A549 (cell line): ENCODE results near the gene PDHX. TPM values are rescaled to one million over a fixed set of nuclear protein-coding genes. Genes with fewer than 3 reads are reported as not detected.

Experiments used
- ATAC-seq, 2 experiments: fragments of 200-7000 bp in 1 of 2; fragments of >200 bp in 1 of 2; cut with Nextera tagmentation in 1 of 2; cut with Tn5 transposase in 1 of 2; 3 replicates each; pipeline versions ENCODE4 v1.8.0 to v1.9.1; 2018 to 2020; ENCODE audit warnings: mild to moderate bottlenecking in 1 of 2, moderate library complexity in 1 of 2
- CTCF ChIA-PET: fragments of 300-600 bp; sonication (Branson Sonifier 250); formaldehyde crosslinking; extraction: SDS; loops from one replicate; lab custom pipeline; 2021; ENCODE audit warnings: antibody characterized with exemption, inconsistent platforms; lab: Yijun Ruan, JAX
- POLR2A ChIA-PET: fragments of 350-600 bp; formaldehyde crosslinking; extraction: SDS; loops from one replicate; lab custom pipeline; 2021; ENCODE audit warnings: antibody characterized with exemption, inconsistent platforms; lab: Yijun Ruan, JAX
- DNase-seq, 2 experiments: peaks; one replicate each; pipeline versions ENCODE4 v3.0.0 to v3.0.0-alpha.2; 2011 to 2016; ENCODE audit warnings: low read depth in 1 of 2, low spot score in 1 of 2
- FAIRE-seq: peaks from 2 replicates; lab custom pipeline; 2011; peaks lifted over from hg19 to GRCh38; lab: Jason Lieb, UNC
- H3K27ac ChIP-seq, 2 experiments: fragments of >200 bp; sonication (Bioruptor Twin); formaldehyde crosslinking; 3 replicates each; pipeline ENCODE4 v1.5.1; 2016 to 2017
- H3K4me1 ChIP-seq: fragments of >200 bp; sonication (Bioruptor Twin); formaldehyde crosslinking; 3 replicates; pipeline ENCODE4 v1.6.1; 2016
- H3K4me2 ChIP-seq: fragments of >200 bp; sonication (Bioruptor Twin); formaldehyde crosslinking; 3 replicates; pipeline ENCODE4 v1.6.1; 2016
- H3K4me3 ChIP-seq: fragments of >200 bp; sonication (Bioruptor Twin); formaldehyde crosslinking; 3 replicates; pipeline ENCODE4 v1.5.1; 2016
- H3K9me3 ChIP-seq: fragments of >200 bp; sonication (Bioruptor Twin); formaldehyde crosslinking; 3 replicates; pipeline ENCODE4 v1.6.1; 2016
- BCL3 ChIP-seq: fragments of >200 bp; sonication (Bioruptor Twin); formaldehyde crosslinking; IDR thresholded peaks from 3 replicates; pipeline ENCODE4 v1.6.1; 2016
- BHLHE40 ChIP-seq: IDR thresholded peaks from 2 replicates; pipeline ENCODE4 v1.6.1; 2012; ENCODE audit warnings: low read depth, low read length, inconsistent platforms
- CEBPB ChIP-seq, 2 experiments: fragments of >200 bp in 1 of 2; sonication (Bioruptor Twin) in 1 of 2; formaldehyde crosslinking in 1 of 2; IDR thresholded peaks; 2 replicates each; pipeline ENCODE4 v1.6.1; 2012 to 2016
- CHD2 ChIP-seq: fragments of 150-350 bp; IDR thresholded peaks from 2 replicates; pipeline ENCODE4 v1.6.1; 2014; ENCODE audit warnings: low read length; ENCODE audit not compliant: partially characterized antibody
- EHMT2 ChIP-seq: fragments of 200-600 bp; sonication (generic); IDR thresholded peaks from 2 replicates; pipeline ENCODE4 v1.6.1; 2016; ENCODE audit warnings: antibody characterized with exemption, low read depth, mild to moderate bottlenecking, moderate library complexity
- ESRRA ChIP-seq: fragments of 150-350 bp; IDR thresholded peaks from 2 replicates; pipeline ENCODE4 v1.6.1; 2014; ENCODE audit warnings: mild to moderate bottlenecking, low read length, borderline replicate concordance
- FOSB ChIP-seq: fragments of 250-450 bp; sonication (Bioruptor Pico); IDR thresholded peaks from 2 replicates; pipeline ENCODE4 v1.5.0; 2020; ENCODE audit warnings: mild to moderate bottlenecking, moderate library complexity
- FOSL2 ChIP-seq, 2 experiments: fragments of 450-650 bp in 1 of 2; fragments of >200 bp in 1 of 2; sonication (Bioruptor Twin) in 1 of 2; formaldehyde crosslinking; IDR thresholded peaks; 2 replicates each; pipeline versions ENCODE4 v1.5.0 to v1.6.1; 2016 to 2020; ENCODE audit warnings: mild to moderate bottlenecking in 1 of 2, moderate library complexity in 1 of 2
- GATA3 ChIP-seq: IDR thresholded peaks from 2 replicates; pipeline ENCODE4 v1.6.1; 2012; ENCODE audit warnings: borderline replicate concordance
- HEYL ChIP-seq: fragments of 250-450 bp; sonication (Bioruptor Pico); IDR thresholded peaks from 2 replicates; pipeline ENCODE4 v1.8.0; 2021; ENCODE audit warnings: mild to moderate bottlenecking, moderate library complexity
- HOXB13 ChIP-seq: fragments of 250-450 bp; sonication (Bioruptor Pico); IDR thresholded peaks from 2 replicates; pipeline ENCODE4 v1.5.0; 2020; ENCODE audit warnings: low read depth, mild to moderate bottlenecking, moderate library complexity
- JUNB ChIP-seq: fragments of >200 bp; sonication (Bioruptor Twin); formaldehyde crosslinking; IDR thresholded peaks from 2 replicates; pipeline ENCODE4 v1.6.1; 2016
- KDM5A ChIP-seq: fragments of 200-600 bp; sonication (generic); IDR thresholded peaks from 2 replicates; pipeline ENCODE4 v1.6.1; 2016; ENCODE audit warnings: antibody characterized with exemption, mild to moderate bottlenecking
- NPAS2 ChIP-seq: fragments of 250-450 bp; sonication (Bioruptor Pico); IDR thresholded peaks from 2 replicates; pipeline ENCODE4 v1.8.0; 2022; ENCODE audit warnings: mild to moderate bottlenecking, moderate library complexity, borderline replicate concordance
- NR3C1 ChIP-seq: fragments of >200 bp; sonication (Bioruptor Twin); formaldehyde crosslinking; IDR thresholded peaks from 3 replicates; pipeline ENCODE4 v1.6.1; 2017
- PBX3 ChIP-seq: IDR thresholded peaks from 2 replicates; pipeline ENCODE4 v1.6.1; 2012
- PHF8 ChIP-seq: fragments of 200-600 bp; sonication (generic); IDR thresholded peaks from 2 replicates; pipeline ENCODE4 v1.6.1; 2016; ENCODE audit warnings: low read depth, mild to moderate bottlenecking, antibody characterized with exemption, moderate library complexity, borderline replicate concordance
- POLR2A ChIP-seq: IDR thresholded peaks from 2 replicates; pipeline ENCODE4 v1.6.1; 2012; ENCODE audit warnings: mild to moderate bottlenecking, low read length
- RAD21 ChIP-seq, 2 experiments: fragments of >200 bp in 1 of 2; sonication (Bioruptor Twin) in 1 of 2; formaldehyde crosslinking in 1 of 2; IDR thresholded peaks in 1 of 2; conservative IDR thresholded peaks in 1 of 2; 2 replicates in 1 of 2; 3 replicates in 1 of 2; pipeline ENCODE4 v1.6.1; 2012 to 2018; ENCODE audit warnings: inconsistent platforms in 1 of 2
- RCOR1 ChIP-seq: fragments of 150-350 bp; IDR thresholded peaks from 2 replicates; pipeline ENCODE4 v1.6.1; 2014; ENCODE audit warnings: antibody characterized with exemption, low read length, low read depth
- USF2 ChIP-seq: fragments of 450-650 bp; IDR thresholded peaks from 2 replicates; pipeline ENCODE4 v1.6.1; 2014; ENCODE audit warnings: antibody characterized with exemption
- ZFP36 ChIP-seq: fragments of 450-650 bp; IDR thresholded peaks from 2 replicates; pipeline ENCODE4 v1.6.1; 2014; ENCODE audit warnings: borderline replicate concordance; ENCODE audit not compliant: partially characterized antibody
- ZNF302 ChIP-seq: fragments of 250-450 bp; sonication (Bioruptor Pico); IDR thresholded peaks from 2 replicates; pipeline ENCODE4 v1.9.0; 2021; ENCODE audit warnings: inconsistent platforms, mild to moderate bottlenecking, moderate library complexity
- ZSCAN20 ChIP-seq: fragments of 250-450 bp; sonication (Bioruptor Pico); IDR thresholded peaks from 2 replicates; pipeline ENCODE4 v1.8.0; 2022; ENCODE audit warnings: mild to moderate bottlenecking, moderate library complexity
- WGBS: methylation state at CpG from one replicate; pipeline ENCODE4 v1.1.6; 2017; ENCODE audit errors: missing lambda C conversion rate; 5-methylcytosine and 5-hydroxymethylcytosine counted together
- polyA plus RNA-seq, 4 experiments: library from polyadenylated mRNA; depleted of rRNA in 3 of 4; stranded (reverse); fragments of >200 nt; fragmentation: RNase III in 1 of 4; extraction: RNeasy Plus Mini Kit Qiagen cat#74134 plus additional on column Dnase treatment in 1 of 4; gene quantifications; 2 replicates in 3 of 4; 3 replicates in 1 of 4; pipeline ENCODE4 v1.2.3, GENCODE V29; 2011 to 2017
- TF ChIP-seq, protein P1 (sequence below): fragments of 250-450 bp; sonication (Bioruptor Pico); IDR thresholded peaks from 2 replicates; pipeline ENCODE4 v1.5.0; 2020; ENCODE audit warnings: low read depth, mild to moderate bottlenecking, moderate library complexity
- TF ChIP-seq, protein P2 (sequence below): IDR thresholded peaks from 2 replicates; pipeline ENCODE4 v1.6.1; 2012; ENCODE audit warnings: low read depth, borderline replicate concordance

PDHX gene
- polyA plus RNA-seq, 2 of the 4 experiments (the other 2 are of a cell fraction): 46.5 to 87.4 TPM

DNA sequence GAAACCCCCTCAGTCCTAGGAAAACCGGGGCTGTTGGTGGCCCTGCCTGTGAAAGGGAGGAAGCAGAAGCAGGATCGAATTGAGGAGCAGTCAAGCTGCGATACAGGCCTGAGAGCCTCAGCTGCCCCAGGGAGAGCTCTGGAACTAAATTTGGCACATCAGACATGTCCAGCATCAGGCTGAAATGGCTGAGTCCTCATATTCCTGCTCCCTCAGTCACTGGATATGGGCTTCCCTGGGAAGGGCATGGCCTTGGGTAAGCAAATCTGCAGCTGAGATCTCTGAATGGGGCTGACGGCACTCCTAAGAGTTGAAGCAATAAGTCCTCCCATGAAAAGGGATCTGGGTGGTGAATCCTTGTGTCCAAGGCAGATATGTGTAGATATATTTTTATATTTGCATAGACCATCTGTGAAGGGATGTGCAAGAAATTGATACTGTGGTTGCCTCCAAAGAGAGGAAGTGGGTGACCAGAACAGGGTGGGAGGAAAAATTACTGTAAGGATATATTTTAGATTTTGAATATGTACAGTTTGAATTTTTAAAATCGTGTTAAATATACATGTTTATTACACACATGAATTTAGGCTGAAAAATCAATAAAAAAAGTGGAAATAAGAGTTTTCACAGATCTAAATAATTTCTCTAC, 45.7 kb upstream of the PDHX start:
- Histone ChIP-seq H3K9me3 (no peaks in the 10 kb centered on the region), H3K27ac (no peak overlapping the region; a peak in 1 of 6 replicates), H3K4me2 (no peak overlapping the region), H3K4me3 (no peak overlapping the region), H3K4me1 (no peaks in the 10 kb centered on the region)
- WGBS: 83% methylated on average over 5 of the region's 5 CpGs
- FAIRE-seq (no peak), DNase-seq (no peak), ATAC-seq (no peak)
- CTCF ChIA-PET: interaction anchor here (1.3 to 1.9 kb wide), 3 partner anchors 20 to 284 kb away, joined by 3 to 9 read pairs (median 7); no protein-coding TSS in a partner anchor
- no peak for TF ChIP-seq USF2
- POLR2A ChIA-PET: no interaction called here

DNA sequence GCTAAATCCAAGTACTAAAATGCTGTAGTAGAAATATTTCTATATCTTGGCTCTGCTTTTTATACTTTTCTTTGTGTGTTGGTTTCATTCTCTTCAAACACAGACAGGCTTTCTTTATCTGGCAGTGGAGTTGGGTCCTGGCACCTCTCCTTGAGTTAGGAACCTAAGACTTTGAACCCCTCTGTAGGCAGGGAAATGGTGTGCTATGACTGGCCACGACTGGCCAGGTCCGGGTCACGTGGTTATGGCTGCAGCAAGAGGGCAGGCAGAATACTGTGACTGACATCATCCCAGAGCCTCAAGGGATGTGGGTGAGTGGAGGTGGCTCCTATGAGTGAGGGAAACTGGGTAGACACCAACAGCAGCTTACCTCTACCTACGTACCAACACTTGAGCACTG, 42.2 kb upstream of the PDHX start:
- CTCF ChIA-PET: interaction anchor here (1.5 to 1.8 kb wide), 2 partner anchors 288 to 361 kb away, joined by 4 to 6 read pairs; partner anchors contain the start of gene ELF5
- DNase-seq (no peak), ATAC-seq (no peak), FAIRE-seq (no peak)
- no peaks in the 10 kb centered on the region for H3K4me1 ChIP-seq
- H3K4me3 ChIP-seq: no peak overlapping the region
- 92% methylated on average over 4 of the region's 4 CpGs for WGBS
- H3K4me2 ChIP-seq: no peak overlapping the region
- no peaks in the 10 kb centered on the region for H3K9me3 ChIP-seq
- TF ChIP-seq FOSL2 (IDR thresholded peaks at IDR 0.05): no peak
- TF ChIP-seq FOSL2 (CRISPR knock-in tag; IDR thresholded peaks at IDR 0.05): no peak
- no peak for TF ChIP-seq ZNF302 (CRISPR knock-in tag)
- no peak for TF ChIP-seq EHMT2
- TF ChIP-seq USF2: no peak
- no peak for TF ChIP-seq HOXB13 (CRISPR knock-in tag)
- no peak for TF ChIP-seq PHF8
- no peak for TF ChIP-seq GATA3
- TF ChIP-seq JUNB: no peak
- TF ChIP-seq HEYL: no peak
- TF ChIP-seq POLR2A: no peak
- TF ChIP-seq FOSB (CRISPR knock-in tag): no peak
- TF ChIP-seq BCL3: no peak
- TF ChIP-seq NR3C1: no peak
- TF ChIP-seq RAD21 (conservative IDR thresholded peaks at IDR 0.05 in 1 of 2, IDR thresholded peaks at IDR 0.05 in 1 of 2): no peak
- no peak overlapping the region for H3K27ac ChIP-seq
- POLR2A ChIA-PET: no interaction called here

DNA sequence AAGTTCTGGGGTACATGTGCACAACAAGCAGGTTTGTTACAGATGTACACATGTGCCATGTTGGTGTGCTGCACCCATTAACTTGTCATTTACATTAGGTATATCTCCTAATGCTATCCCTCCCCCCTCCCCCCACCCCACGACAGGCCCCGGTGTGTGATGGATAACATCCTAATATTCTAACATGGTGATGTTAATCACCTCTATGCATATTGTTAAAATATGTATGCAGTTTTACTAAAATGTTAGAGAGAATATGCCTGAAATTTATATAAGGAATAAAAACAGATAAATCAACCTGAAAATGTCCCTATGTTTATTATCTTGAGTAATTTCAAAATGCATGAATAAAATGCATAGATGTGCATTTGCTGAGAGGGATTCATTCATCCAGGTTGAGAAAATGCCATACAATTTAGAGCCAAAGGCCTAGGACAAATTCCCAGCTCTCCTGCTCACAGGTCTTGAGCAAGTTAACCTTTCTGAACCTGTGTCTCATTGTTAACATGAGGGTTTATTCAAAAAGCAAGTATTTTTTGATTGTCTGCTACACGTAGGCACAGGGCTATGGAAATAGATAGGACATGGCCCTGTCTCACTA, 38.9 kb upstream of the PDHX start:
- 85% methylated on average over 3 of the region's 3 CpGs for WGBS
- H3K27ac ChIP-seq: no peak overlapping the region
- FAIRE-seq (no peak), ATAC-seq (no peak), DNase-seq (no peak)
- H3K9me3 ChIP-seq: no peaks in the 10 kb centered on the region
- TF ChIP-seq ESRRA (no peak), BCL3 (no peak), PBX3 (no peak), BHLHE40 (no peak), ZSCAN20 (CRISPR knock-in tag) (no peak), KDM5A (no peak), CEBPB (IDR thresholded peaks at IDR 0.05) (no peak), NPAS2 (CRISPR knock-in tag) (no peak), ZFP36 (no peak), CHD2 (no peak), HEYL (no peak), GATA3 (no peak), RCOR1 (no peak)
- TF ChIP-seq, protein P1, sequence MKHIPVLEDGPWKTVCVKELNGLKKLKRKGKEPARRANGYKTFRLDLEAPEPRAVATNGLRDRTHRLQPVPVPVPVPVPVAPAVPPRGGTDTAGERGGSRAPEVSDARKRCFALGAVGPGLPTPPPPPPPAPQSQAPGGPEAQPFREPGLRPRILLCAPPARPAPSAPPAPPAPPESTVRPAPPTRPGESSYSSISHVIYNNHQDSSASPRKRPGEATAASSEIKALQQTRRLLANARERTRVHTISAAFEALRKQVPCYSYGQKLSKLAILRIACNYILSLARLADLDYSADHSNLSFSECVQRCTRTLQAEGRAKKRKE (CRISPR knock-in tag): no peak
- TF ChIP-seq, protein P2, sequence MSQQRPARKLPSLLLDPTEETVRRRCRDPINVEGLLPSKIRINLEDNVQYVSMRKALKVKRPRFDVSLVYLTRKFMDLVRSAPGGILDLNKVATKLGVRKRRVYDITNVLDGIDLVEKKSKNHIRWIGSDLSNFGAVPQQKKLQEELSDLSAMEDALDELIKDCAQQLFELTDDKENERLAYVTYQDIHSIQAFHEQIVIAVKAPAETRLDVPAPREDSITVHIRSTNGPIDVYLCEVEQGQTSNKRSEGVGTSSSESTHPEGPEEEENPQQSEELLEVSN: no peak
- no peaks in the 10 kb centered on the region for H3K4me1 ChIP-seq
- H3K4me2 ChIP-seq: no peak overlapping the region
- no peak overlapping the region for H3K4me3 ChIP-seq
- CTCF ChIA-PET: interaction anchor here (0.6 kb wide), 1 partner anchor 1228 kb away, joined by 4 read pairs; no protein-coding TSS in a partner anchor
- POLR2A ChIA-PET: no interaction called here
